GM12801 (cell line): ENCODE results near the gene SLC25A52.

Experiments used
- TF ChIP-seq, protein P1 (sequence below): IDR thresholded peaks from one replicate; pipeline ENCODE4 v1.5.1; 2011; ENCODE audit warnings: control low read depth; ENCODE audit not compliant: insufficient read length; ENCODE audit errors: extremely low read depth

The SLC25A52 gene

DNA sequence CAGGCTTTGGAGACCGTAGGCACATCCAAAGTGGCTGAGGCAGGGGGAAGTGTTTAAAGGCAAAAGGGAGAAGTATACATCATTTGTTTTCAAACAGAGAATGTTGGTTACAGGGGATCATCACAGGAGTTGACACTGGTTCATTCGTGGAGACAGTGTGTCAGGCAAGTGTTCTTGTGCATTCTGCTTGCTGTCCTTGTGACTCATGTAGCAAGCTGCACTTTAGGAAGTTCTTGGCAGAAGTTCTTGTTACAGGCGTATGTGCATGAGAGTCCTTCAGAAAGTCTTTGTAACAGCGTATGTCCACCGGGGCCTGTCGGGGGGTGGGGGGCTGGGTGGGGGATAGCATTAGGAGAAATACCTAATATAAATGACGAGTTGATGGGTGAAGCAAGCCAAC, 39.8 kb downstream of the SLC25A52 start:
- TF ChIP-seq, protein P1, sequence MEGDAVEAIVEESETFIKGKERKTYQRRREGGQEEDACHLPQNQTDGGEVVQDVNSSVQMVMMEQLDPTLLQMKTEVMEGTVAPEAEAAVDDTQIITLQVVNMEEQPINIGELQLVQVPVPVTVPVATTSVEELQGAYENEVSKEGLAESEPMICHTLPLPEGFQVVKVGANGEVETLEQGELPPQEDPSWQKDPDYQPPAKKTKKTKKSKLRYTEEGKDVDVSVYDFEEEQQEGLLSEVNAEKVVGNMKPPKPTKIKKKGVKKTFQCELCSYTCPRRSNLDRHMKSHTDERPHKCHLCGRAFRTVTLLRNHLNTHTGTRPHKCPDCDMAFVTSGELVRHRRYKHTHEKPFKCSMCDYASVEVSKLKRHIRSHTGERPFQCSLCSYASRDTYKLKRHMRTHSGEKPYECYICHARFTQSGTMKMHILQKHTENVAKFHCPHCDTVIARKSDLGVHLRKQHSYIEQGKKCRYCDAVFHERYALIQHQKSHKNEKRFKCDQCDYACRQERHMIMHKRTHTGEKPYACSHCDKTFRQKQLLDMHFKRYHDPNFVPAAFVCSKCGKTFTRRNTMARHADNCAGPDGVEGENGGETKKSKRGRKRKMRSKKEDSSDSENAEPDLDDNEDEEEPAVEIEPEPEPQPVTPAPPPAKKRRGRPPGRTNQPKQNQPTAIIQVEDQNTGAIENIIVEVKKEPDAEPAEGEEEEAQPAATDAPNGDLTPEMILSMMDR: no peak

DNA sequence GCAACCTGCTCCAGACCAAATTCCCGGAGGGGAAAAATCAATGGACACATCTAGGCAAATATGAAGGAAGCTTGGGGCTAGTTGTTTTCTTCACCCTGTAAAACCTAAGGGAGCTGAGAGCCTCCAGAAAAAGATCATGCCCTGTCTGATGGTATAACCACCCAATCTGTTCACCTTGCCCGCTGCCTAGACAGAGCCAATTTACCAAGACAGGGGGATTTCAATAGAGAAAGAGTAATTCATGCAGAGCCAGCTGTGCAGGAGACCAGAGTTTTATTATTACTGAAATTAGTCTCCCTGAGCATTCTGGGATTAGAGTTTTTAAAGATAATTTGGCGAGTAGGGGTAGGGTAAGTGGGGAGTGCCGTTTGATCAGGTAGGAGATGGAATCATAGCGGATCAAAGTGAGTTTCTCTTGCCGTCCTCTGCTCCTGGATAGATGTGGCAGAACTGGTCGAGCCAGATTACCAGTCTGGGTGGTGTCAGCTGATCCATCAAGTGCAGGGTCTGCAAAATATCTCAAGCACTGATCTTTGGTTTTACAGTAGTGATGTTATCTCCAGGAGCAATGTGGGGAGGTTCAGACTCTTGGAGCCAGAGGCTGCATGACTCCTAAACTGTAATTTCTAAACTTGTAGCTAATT, 41.2 kb downstream of the SLC25A52 start:
- TF ChIP-seq, protein P1: no peak

DNA sequence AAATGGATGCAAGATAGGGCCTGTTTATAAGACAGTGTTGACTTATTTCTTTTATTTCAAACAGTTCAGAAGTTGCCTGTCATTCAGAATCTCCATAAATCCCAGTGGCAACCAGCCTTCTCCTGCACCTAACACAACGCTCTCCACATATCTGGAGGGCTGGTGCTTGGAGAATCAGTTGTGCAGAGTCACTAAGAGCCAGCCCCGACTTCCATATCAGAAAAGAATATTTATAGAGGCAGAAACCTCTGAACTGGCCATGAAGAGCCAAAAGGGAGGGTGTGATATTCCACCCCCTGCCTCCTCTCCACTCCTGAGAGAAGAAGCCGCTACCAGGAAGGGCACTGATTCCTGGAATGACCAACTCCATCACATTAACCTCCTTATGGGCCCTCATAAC, 42.3 kb downstream of the SLC25A52 start:
- TF ChIP-seq, protein P1: no peak

DNA sequence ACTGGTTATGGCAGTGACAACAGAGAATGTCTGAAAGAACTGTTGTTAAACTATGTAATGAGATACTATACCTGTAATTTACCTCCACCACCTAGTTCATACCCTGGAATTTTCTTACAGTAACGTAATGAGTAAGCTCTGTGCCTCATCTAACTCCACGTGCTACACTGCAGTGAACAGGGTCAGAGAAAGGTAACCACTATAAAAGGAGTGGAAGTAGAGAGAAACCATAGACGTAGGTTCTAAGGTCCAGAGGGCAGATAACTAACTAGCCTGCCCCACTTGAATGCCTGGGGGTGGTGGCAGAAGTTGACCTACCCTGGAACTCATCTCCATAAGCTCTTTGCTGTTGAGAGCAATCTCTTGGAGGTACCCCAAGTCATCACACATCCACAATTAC, 44.3 kb downstream of the SLC25A52 start:
- TF ChIP-seq, protein P1: no peak

DNA sequence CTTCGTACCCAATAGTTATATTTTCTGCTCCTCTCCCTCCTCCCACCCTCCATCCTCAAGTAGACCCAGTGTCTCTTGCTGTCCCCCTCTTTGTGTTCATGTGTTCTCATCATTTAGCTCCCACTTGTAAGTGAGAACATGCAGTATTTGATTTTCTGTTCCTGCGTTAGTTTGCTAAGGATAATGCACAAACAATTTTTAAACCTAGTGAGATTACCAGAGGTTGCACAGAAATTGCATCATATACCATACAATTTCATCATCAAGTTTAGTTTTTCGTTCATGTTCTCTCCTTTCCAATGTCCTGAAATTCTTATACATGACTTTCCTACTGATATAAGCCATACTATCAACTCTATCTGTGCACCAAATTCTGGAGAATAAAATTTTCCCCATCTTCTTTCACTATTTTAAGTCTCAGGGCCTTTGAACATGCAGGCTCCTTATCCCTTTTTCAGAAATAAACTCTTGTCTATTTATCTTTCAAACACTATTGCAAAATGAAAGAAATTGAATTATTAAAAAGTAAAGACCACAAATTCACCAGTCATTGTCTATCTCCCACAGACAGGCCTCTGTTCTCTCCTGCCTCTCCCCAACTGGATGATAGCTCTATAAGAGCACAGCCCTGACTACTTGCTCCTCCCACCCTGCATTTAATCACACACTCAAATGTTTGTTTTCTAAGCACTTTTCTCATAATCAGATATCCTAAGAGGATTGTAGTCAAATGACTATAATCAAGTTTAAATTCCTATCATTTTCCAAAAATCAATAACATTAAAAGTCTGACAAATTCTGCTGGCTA, 49.1 kb downstream of the SLC25A52 start:
- TF ChIP-seq, protein P1: no peak

DNA sequence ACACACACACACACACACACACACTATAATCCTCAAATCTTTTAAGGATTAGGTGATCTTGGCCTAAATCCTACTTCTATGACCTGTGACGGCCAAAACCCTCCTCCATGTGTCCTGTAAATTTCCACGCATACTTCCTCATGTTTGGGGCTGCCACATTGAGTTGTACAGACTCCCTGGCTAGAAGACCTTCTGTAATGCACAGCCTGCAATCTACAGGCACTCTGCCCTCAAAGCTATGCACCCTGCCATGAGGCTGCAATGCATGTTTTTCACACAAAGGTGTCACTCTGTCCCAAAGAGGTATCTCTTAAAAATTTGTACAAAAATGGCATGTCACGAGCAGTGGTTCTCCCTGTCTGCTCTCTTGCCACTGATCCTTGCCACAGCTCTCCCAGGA, 49.9 kb downstream of the SLC25A52 start:
- TF ChIP-seq, protein P1: no peak
